Measurements from ENCODE around the gene PDGFRA.
"Not testable (repeated sequence)": the region's sequence is repeated elsewhere in the genome, so short reads cannot be mapped to it uniquely, and the experiment has no call there.

PDGFRA gene

DNA sequence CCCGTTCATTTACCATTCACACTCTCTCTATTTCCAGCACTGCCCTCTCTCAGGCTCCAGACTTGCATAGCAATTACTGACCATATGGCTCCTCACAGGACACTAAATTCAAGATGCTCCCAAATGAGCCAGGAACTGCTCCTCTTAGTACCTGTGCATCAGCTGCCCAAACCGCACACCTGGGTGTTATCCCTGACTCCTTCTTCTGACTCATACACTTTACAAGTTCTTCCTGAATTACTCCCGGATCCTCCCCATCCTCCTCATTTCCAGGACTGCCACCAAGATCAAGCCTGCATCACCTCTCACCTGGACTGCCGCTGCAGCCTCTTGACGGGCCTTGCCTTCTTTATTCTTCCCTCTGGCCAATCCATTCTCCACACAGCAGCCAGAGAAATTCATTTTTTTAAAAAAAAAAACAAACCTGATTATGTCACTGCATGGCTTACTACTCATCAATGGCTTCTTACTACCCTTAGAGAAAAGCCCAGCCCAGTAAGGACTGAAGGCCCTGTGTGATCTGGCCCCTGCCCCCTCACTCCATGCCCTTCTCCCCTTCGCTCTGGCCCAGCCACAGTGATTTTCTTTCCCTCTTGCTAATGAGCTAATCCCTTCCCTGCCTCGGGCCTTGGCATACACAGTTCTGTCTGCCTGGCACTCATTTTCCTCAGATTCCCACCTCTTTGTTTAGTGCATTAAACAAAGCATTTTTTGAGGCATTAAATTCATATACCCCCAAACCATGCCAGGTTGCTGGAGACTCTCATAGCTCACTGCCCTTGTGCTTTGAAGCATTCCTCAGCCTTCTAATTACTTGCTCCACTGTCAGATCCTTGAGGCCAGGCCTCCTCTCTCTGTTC, 92.0 kb downstream of the PDGFRA start:
- no peak for DNase-seq (ENCODE audit: low read depth in 3 of 3)

DNA sequence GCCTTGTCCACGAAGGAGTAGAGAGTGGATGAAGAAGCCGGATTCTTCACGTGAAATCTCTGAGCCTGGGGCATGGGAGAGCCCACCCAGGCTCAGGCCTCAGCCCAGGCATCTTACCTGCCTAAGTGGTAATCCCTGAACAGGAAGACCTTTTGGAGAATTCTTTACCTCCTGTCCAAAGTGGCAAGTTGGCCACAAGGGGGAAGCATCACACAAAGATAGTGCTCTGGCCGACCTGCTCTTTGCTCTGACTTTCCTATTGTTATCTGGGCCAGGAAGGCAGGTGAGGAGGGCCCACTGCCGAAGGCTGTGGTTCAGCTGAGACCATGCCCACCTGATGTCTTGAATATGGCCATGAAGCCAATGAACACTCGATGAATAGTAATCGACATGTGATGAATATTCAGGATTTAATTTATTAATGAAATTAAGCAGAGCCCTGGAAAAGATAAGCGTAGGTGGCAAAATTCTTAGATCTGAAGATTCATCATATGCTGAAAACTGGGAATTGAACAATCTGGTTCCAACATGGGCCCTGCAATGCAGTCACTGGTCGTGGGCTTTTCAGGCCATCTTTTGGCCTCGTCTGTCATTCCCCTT, 93.8 kb downstream of the PDGFRA start:
- DNase-seq (ENCODE audit: low read depth in 3 of 3) = peak in 2 of 3 experiments; percentile 3 to 11

- no peak for DNase-seq (ENCODE audit: low read depth in 3 of 3)
Observed at GRCh38 chr4:54330896-54331295, 101.8 kb downstream of the PDGFRA start.

GRCh38 chr4:54332542-54332941, 103.4 kb downstream of the PDGFRA start:
- DNase-seq (ENCODE audit: low read depth in 3 of 3) = no peak

DNA sequence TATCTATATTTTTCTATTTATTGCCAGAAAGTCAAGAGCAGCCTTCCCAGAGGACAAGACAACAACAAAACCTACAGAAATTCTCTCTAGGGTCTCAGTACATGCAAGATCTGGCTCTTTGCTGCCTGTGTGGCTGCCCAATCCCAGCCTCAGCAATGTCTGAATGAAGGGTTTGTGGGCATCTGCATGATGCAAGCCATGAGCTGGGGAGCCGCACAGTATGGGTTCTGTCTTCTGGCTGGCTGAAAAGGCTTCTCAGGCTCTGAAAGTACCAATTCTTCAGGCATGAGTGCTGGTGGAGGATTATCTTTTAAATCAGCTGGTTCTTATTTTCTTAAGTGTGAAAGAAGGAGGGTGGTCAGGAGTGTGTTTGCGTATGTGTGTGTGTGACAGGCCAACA, 104.6 kb downstream of the PDGFRA start:
- DNase-seq (ENCODE audit: low read depth in 3 of 3) = no peak

GRCh38 chr4:54334769-54335168, 105.7 kb downstream of the PDGFRA start:
- DNase-seq (ENCODE audit: low read depth in 3 of 3) = not testable (repeated sequence)

DNA sequence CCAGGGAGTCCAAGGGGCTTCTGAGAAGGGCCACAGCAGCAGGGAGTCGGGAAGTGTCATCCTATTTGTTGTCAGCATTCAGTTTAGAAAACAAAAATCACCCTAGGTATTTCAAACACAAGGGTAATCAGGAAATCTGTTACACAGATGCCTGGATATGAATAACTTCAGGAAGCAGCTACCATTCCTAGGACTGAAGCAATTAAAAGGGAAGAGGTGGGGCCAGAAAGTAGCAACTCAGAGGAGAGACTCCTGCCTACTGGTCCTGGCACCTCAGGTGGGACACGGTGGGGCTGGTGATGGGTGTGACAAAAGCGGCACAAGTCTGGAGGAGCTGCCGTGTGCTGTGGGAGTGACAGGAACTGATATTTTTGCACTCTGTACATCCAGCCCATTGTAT, 107.9 kb downstream of the PDGFRA start:
- DNase-seq (ENCODE audit: low read depth in 3 of 3) = no peak

- not testable (repeated sequence) for DNase-seq (ENCODE audit: low read depth in 3 of 3)
Observed at GRCh38 chr4:54342067-54342466, 113.0 kb downstream of the PDGFRA start.
